K562 (cell line): Measurements from ENCODE around the gene GYPC. TPM values are rescaled to one million over a fixed set of nuclear protein-coding genes. Genes with fewer than 3 reads are reported as not detected.
"Not testable (repeated sequence)": the region's sequence is repeated elsewhere in the genome, so short reads cannot be mapped to it uniquely, and the experiment has no call there.

Source experiments
- ATAC-seq: fragments of 200-7000 bp; cut with Tn5 transposase; 3 replicates; pipeline ENCODE4 v1.9.1; 2020; ENCODE audit warnings: moderate library complexity
- BruUV-seq: library from RNA; stranded (reverse); fragments of 400-500 nt; replicated peaks from 2 replicates; lab custom pipeline; 2021; lab: Mats Ljungman, UMichigan
- CTCF ChIA-PET: fragments of 300-600 bp; formaldehyde crosslinking; extraction: SDS; loops from one replicate; lab custom pipeline; 2021; ENCODE audit warnings: low intra/inter-chr PET ratio; lab: Yijun Ruan, JAX
- POLR2A ChIA-PET: fragments of 300-600, 350-650 bp; sonication (Branson Sonifier 250); formaldehyde crosslinking; extraction: SDS; loops from one replicate; lab custom pipeline; 2021; ENCODE audit warnings: antibody characterized with exemption, inconsistent platforms; lab: Yijun Ruan, JAX
- DNase-seq, 4 experiments: peaks; one replicate each; pipeline versions ENCODE4 v3.0.0 to v3.0.0-alpha.2; 2011 to 2018; ENCODE audit warnings: low spot score in 3 of 4, mixed read lengths in 3 of 4; ENCODE audit errors: extremely low read depth in 1 of 4
- FAIRE-seq: peaks from 2 replicates; lab custom pipeline; 2011; peaks lifted over from hg19 to GRCh38; lab: Jason Lieb, UNC
- H2AFZ ChIP-seq: 2 replicates; pipeline ENCODE4 v1.6.0; 2011; ENCODE audit warnings: low read depth, low read length, control low read depth, inconsistent platforms
- H3K27ac ChIP-seq: fragments of 200-600 bp; 3 replicates; pipeline ENCODE4 v1.8.0; 2011; ENCODE audit warnings: low read depth, mild to moderate bottlenecking, control low read depth, inconsistent platforms, low read length, moderate library complexity, mixed read lengths; ENCODE audit errors: extremely low read depth
- H3K27me3 ChIP-seq, 2 experiments: fragments of 300-600 bp in 1 of 2; 2 replicates in 1 of 2; 3 replicates in 1 of 2; pipeline versions ENCODE4 v1.6.0 to v1.8.0; 2011; ENCODE audit warnings: inconsistent platforms in 2 of 2, low read length in 2 of 2, mild to moderate bottlenecking in 1 of 2, mixed read lengths in 1 of 2, moderate library complexity in 1 of 2; ENCODE audit not compliant: control insufficient read depth in 2 of 2, insufficient read depth in 2 of 2
- H3K36me3 ChIP-seq: fragments of 300-600 bp; 3 replicates; pipeline ENCODE4 v1.8.0; 2011; ENCODE audit warnings: mild to moderate bottlenecking, low read length, inconsistent platforms; ENCODE audit not compliant: control insufficient read depth, insufficient read depth
- H3K4me1 ChIP-seq, 2 experiments: fragments of 200-600 bp in 1 of 2; replicated peaks in 1 of 2; 2 replicates in 1 of 2; 3 replicates in 1 of 2; pipeline versions ENCODE4 v1.5.1 to v1.8.0; 2011; ENCODE audit warnings: inconsistent platforms in 2 of 2, low read length in 2 of 2, mild to moderate bottlenecking in 1 of 2, mixed read lengths in 1 of 2, moderate library complexity in 1 of 2; ENCODE audit not compliant: control insufficient read depth in 2 of 2, insufficient read depth in 2 of 2
- H3K4me2 ChIP-seq: 2 replicates; pipeline ENCODE4 v1.6.1; 2011; ENCODE audit warnings: low read length, control low read depth, inconsistent platforms, mixed read lengths; ENCODE audit not compliant: insufficient read depth
- H3K4me3 ChIP-seq: fragments of 200-600 bp; sonication (generic), shearing (Covaris generic); 2 replicates; pipeline ENCODE4 v1.5.1; 2016; ENCODE audit warnings: control low read depth, inconsistent platforms
- H3K79me2 ChIP-seq: fragments of 200-600 bp; 3 replicates; pipeline ENCODE4 v1.8.0; 2011; ENCODE audit warnings: low read length, inconsistent platforms; ENCODE audit not compliant: control insufficient read depth, insufficient read depth
- H3K9ac ChIP-seq, 2 experiments: 2 replicates each; pipeline versions ENCODE4 v1.6.0 to v1.6.1; 2011; ENCODE audit warnings: low read depth in 2 of 2, low read length in 2 of 2, control low read depth in 1 of 2, inconsistent platforms in 1 of 2, mild to moderate bottlenecking in 1 of 2, mixed read lengths in 1 of 2; ENCODE audit not compliant: insufficient read depth in 1 of 2
- H3K9me1 ChIP-seq: one replicate; pipeline ENCODE4 v1.6.0; 2011; ENCODE audit warnings: inconsistent platforms, mild to moderate bottlenecking, low read length, moderate library complexity; ENCODE audit not compliant: control insufficient read depth, insufficient read depth
- H3K9me3 ChIP-seq: replicated peaks from 2 replicates; pipeline ENCODE4 v1.5.1; 2011; ENCODE audit warnings: low read depth, low read length, inconsistent platforms; ENCODE audit not compliant: control insufficient read depth, insufficient read depth
- H4K20me1 ChIP-seq: replicated peaks from 2 replicates; pipeline ENCODE4 v1.6.1; 2011; ENCODE audit warnings: low read length, inconsistent platforms, mixed read lengths; ENCODE audit not compliant: control insufficient read depth, insufficient read depth
- ZBTB49 ChIP-seq: sonication (generic); formaldehyde crosslinking; IDR thresholded peaks from 2 replicates; pipeline ENCODE4 v1.8.0; 2022; ENCODE audit warnings: missing genetic modification reagents, mild to moderate bottlenecking, borderline replicate concordance
- ZNF23 ChIP-seq: fragments of 250-450 bp; sonication (Bioruptor Pico); IDR thresholded peaks from 2 replicates; pipeline ENCODE4 v1.4.0; 2020; ENCODE audit warnings: mild to moderate bottlenecking
- ZNF253 ChIP-seq: fragments of 250-450 bp; sonication (Bioruptor Pico); conservative IDR thresholded peaks from 2 replicates; pipeline ENCODE4 v1.6.1; 2021; ENCODE audit warnings: mild to moderate bottlenecking
- WGBS: fragments of 100-300 bp; shearing (Covaris generic); methylation state at CpG from one replicate; pipeline ENCODE4 v1.1.6; 2016; ENCODE audit warnings: low coverage, mixed read lengths; ENCODE audit not compliant: insufficient coverage; ENCODE audit errors: missing lambda C conversion rate; 5-methylcytosine and 5-hydroxymethylcytosine counted together
- in situ Hi-C: fragments of 300-500 bp; cut with MboI; formaldehyde crosslinking; loops from 4 replicates; pipeline ENCODE4 v1.15.0; 2018; ENCODE audit warnings: inconsistent platforms, mixed read lengths
- intact Hi-C: fragments of 100-400 bp; cut with micrococcal nuclease; formaldehyde crosslinking; loops from 2 replicates; pipeline ENCODE4 v1.14.2; 2022
- polyA plus RNA-seq, 8 experiments: library from polyadenylated mRNA; depleted of rRNA in 4 of 8; stranded (reverse) in 5 of 8; unstranded in 3 of 8; fragments of >200 nt; fragmentation: Nextera tagmentation in 2 of 8; fragmentation: Illumina TruSeq in 1 of 8; extraction: Ambion mirVana in 2 of 8; extraction: Trizol in 1 of 8; gene quantifications; 2 replicates each; pipeline versions ENCODE4 v1.2.1 to v1.2.3, GENCODE V29; 2011 to 2014; ENCODE audit warnings: inconsistent platforms in 1 of 8, missing spikeins in 1 of 8
- total RNA-seq, 7 experiments: library from RNA; depleted of rRNA in 6 of 7; stranded (reverse); fragments of >200 nt in 6 of 7; fragmentation: Illumina TruSeq in 2 of 7; extraction: Trizol in 2 of 7; gene quantifications; 2 replicates each; pipeline versions ENCODE4 v1.2.1 to v1.2.3, GENCODE V29; 2011 to 2021; ENCODE audit warnings: low replicate concordance in 1 of 7

Gene GYPC
- total and polyA plus RNA-seq, 9 of the 15 experiments (the other 6 are each of a cell fraction or from before 2014, with no cell fraction given) = 50.6 to 282 (median 194) TPM

DNA sequence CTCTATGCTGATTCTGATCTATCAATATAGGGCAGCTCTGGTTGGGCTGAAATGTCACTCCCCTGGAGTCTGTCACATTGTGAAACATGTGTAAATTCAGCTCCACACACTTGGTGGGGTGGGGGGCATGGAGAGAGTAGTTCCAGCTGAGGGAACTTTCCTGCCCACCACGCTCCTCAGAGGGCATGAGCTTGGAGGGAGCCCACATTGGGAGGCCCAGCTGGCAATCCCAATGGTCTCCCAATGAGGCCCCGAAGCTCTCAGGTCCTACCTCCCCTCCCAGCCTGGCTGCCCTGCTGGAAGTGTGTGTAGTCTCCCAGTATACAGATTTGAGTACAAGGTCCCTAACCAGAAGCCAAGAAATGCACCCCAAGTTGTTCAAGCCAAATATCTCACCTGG, 31.5 kb downstream of the GYPC start:
- ATAC-seq (no peak), FAIRE-seq (no peak), DNase-seq (no peak)
- peaks cover 54% of the 10 kb centered on the region for H3K79me2 ChIP-seq
- 0 out of 2 replicates have a peak, but pooled peaks cover 1% of the 10 kb centered on the region for H3K9me3 ChIP-seq
- CTCF ChIA-PET = no interaction called here
- no peaks in the 10 kb centered on the region for H3K4me1 ChIP-seq
- H3K9me1 ChIP-seq = no peaks in the 10 kb centered on the region
- no peak overlapping the region for H3K9ac ChIP-seq
- H2AFZ ChIP-seq = no peak overlapping the region
- H3K4me3 ChIP-seq = no peak overlapping the region
- intact Hi-C loops = no loop called here
- in situ Hi-C loops = no loop called here
- 94% methylated on average over 2 of the region's 2 CpGs for WGBS
- POLR2A ChIA-PET = interaction anchor here (0.6 to 2.8 kb wide), 5 partner anchors 11 to 380 kb away, joined by 3 to 14 read pairs (median 3); no protein-coding TSS in a partner anchor
- H4K20me1 ChIP-seq = no peaks in the 10 kb centered on the region
- no peak overlapping the region for H3K27ac ChIP-seq
- TF ChIP-seq ZBTB49 (CRISPR knock-in tag) (no peak), ZNF253 (CRISPR knock-in tag) (no peak), ZNF23 (CRISPR knock-in tag) (no peak)
- no peaks in the 10 kb centered on the region for H3K27me3 ChIP-seq
- H3K4me2 ChIP-seq = no peak overlapping the region
- peaks cover 87% of the 10 kb centered on the region for H3K36me3 ChIP-seq
- no TSS peak for BruUV-seq

DNA sequence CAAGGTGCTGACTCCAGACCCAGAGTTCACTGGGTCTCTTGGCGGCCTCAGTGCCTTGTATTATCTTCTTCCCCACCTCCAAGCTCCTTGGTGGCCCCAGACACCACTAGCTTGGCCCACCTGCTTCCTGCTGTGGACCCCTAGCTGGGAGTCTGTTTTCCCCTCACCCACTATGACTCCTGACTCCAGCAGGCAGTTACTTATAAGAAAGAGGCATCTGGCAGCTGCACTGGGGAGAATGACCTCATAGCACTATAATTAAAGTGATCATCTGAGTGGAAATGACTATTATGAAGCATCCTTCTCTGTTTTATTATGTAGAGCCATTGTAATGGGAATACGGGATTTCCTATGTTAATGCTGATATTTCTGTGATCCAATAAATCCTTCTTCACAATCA, 32.6 kb downstream of the GYPC start:
- intact Hi-C loops, H3K4me2 ChIP-seq, DNase-seq, H3K27ac ChIP-seq, H3K9me1 ChIP-seq, CTCF ChIA-PET, FAIRE-seq, H3K4me1 ChIP-seq, H3K27me3 ChIP-seq, H4K20me1 ChIP-seq, ATAC-seq, H2AFZ ChIP-seq, H3K9me3 ChIP-seq, BruUV-seq, H3K4me3 ChIP-seq, H3K9ac ChIP-seq, in situ Hi-C loops: not testable (repeated sequence)
- 95% methylated on average over 2 of the region's 2 CpGs for WGBS
- Histone ChIP-seq H3K36me3 (peaks cover 88% of the 10 kb centered on the region), H3K79me2 (peaks cover 46% of the 10 kb centered on the region)
- POLR2A ChIA-PET = interaction anchor here (0.9 to 2.8 kb wide), 2 partner anchors 10 to 15 kb away, joined by 3 to 14 read pairs; no protein-coding TSS in a partner anchor

- CTCF ChIA-PET = not testable (repeated sequence)
- 0% methylated on average over 1 of the region's 1 CpG for WGBS
Observed at GRCh38 chr2:126692241-126692640, 36.3 kb downstream of the GYPC start.

More at GRCh38 chr2:126692241-126692640, 36.3 kb downstream of the GYPC start:
- ATAC-seq, DNase-seq, H3K9me3 ChIP-seq, H3K9ac ChIP-seq, in situ Hi-C loops, H4K20me1 ChIP-seq, H3K27me3 ChIP-seq, BruUV-seq, POLR2A ChIA-PET, H3K4me1 ChIP-seq, H3K4me2 ChIP-seq, intact Hi-C loops, H3K27ac ChIP-seq, H3K9me1 ChIP-seq, H3K4me3 ChIP-seq, H2AFZ ChIP-seq: not testable (repeated sequence)
- peak; percentile 48 for FAIRE-seq
- Histone ChIP-seq H3K36me3 (peaks cover 85% of the 10 kb centered on the region), H3K79me2 (peaks cover 12% of the 10 kb centered on the region; the same call in 2 of the 3 replicates)
